ENCODE measurements around the gene THAP3. TPM values are rescaled to one million over a fixed set of nuclear protein-coding genes. Genes with fewer than 3 reads are reported as not detected.

THAP3 gene
- total and polyA plus RNA-seq, 9 of the 15 experiments (the other 6 are each of a cell fraction or from before 2014, with no cell fraction given): 1.9 to 31.2 (median 18.2) TPM

GRCh38 chr1:6614019-6614928 lies 10.4 kb upstream of the THAP3 start (continued):
- TF ChIP-seq ZNF318 (IDR thresholded peaks at IDR 0.05; ENCODE audit: borderline replicate concordance in 1 of 2, low read depth in 1 of 2) (no peak), TCFL5 (CRISPR knock-in tag; conservative IDR thresholded peaks at IDR 0.05) (no peak), MLX (CRISPR knock-in tag; conservative IDR thresholded peaks at IDR 0.05) (no peak), NUFIP1 (IDR thresholded peaks at IDR 0.05; ENCODE audit: partially characterized antibody) (no peak), ADNP (tag; IDR thresholded peaks at IDR 0.05) (no peak), ASH1L (IDR thresholded peaks at IDR 0.05; ENCODE audit: borderline replicate concordance, low read depth, partially characterized antibody) (no peak), GABPA (tag; conservative IDR thresholded peaks at IDR 0.05; ENCODE audit: low read depth) (0 out of 2 replicates have a peak, but pooled peaks have one; percentile 30), NR0B1 (IDR thresholded peaks at IDR 0.05; ENCODE audit: partially characterized antibody) (no peak), ZNF277 (CRISPR knock-in tag; IDR thresholded peaks at IDR 0.05; ENCODE audit: borderline replicate concordance) (no peak), ZNF23 (CRISPR knock-in tag; IDR thresholded peaks at IDR 0.05) (no peak), C11orf30 (IDR thresholded peaks at IDR 0.05; ENCODE audit: low read depth) (no peak), TAF15 (IDR thresholded peaks at IDR 0.05; ENCODE audit: low read depth, low read length) (no peak), SPI1 (IDR thresholded peaks at IDR 0.05; ENCODE audit: borderline replicate concordance, low read depth, low read length) (no peak), RBM25 (IDR thresholded peaks at IDR 0.05; ENCODE audit: low read depth, low read length, severe bottlenecking) (no peak)

Data from K562 (cell line).